ENCODE data around the gene RGS7BP.
"Not testable (repeated sequence)": the region's sequence is repeated elsewhere in the genome, so short reads cannot be mapped to it uniquely, and the experiment has no call there.

RGS7BP gene

GRCh38 chr5:64557911-64558310, 52.1 kb downstream of the RGS7BP start:
- in situ Hi-C loops (cut with HindIII; ENCODE audit: low sequenced_read_pairs): no loop called here

DNA sequence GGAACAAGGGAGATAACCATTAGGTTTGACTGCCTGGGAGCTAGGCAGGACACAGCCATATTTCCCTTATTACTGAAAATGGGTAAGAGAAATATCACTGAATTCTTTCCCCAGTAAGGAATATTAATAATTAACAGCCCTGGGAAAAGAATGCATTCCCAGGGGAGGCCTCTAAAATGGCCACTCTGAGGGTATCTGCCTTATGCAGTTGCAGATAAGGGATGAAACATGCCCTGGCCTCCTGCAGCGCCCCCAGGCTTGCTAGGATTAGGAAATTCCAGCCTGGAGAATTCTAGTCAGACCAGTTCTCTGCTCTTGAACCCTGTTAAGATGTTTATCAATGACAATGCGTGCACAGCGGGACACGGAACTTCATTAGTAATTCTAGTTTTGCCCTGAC, 52.8 kb downstream of the RGS7BP start:
- in situ Hi-C loops (cut with HindIII; ENCODE audit: low sequenced_read_pairs): not testable (repeated sequence)

- in situ Hi-C loops (cut with HindIII; ENCODE audit: low sequenced_read_pairs): no loop called here
These were observed 60.6 kb downstream of the RGS7BP start for GRCh38 chr5:64566310-64566916.

- in situ Hi-C loops (cut with HindIII; ENCODE audit: low sequenced_read_pairs): no loop called here
These were observed 64.0 kb downstream of the RGS7BP start for GRCh38 chr5:64569858-64570257.

DNA sequence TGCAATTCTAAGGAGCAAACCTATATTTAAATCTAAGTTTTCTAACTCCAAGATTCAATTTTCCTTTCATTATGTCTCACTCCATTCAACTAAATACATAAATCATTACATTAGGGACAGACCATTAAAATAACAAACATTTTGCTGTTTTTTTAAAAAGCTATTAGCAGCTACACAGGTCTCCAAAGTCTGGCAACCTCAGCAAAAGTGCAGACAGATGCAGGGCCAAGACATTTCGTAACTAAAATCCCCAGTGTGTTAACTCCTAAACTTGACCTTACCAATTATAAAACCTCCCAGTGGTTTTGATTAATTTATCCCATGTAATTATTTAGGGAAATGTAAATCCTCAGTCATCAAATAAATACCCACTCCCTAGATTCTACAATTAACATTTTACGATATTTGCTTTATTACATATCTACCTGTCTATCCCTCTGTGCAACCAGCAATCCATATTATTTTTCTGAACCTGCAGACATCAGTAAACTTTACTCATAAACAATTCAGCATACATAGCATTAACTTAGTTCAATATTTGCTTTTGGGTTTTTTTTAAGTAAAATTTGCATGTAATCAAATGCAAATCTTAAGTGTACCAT, 64.7 kb downstream of the RGS7BP start:
- in situ Hi-C loops (cut with HindIII; ENCODE audit: low sequenced_read_pairs): no loop called here

DNA sequence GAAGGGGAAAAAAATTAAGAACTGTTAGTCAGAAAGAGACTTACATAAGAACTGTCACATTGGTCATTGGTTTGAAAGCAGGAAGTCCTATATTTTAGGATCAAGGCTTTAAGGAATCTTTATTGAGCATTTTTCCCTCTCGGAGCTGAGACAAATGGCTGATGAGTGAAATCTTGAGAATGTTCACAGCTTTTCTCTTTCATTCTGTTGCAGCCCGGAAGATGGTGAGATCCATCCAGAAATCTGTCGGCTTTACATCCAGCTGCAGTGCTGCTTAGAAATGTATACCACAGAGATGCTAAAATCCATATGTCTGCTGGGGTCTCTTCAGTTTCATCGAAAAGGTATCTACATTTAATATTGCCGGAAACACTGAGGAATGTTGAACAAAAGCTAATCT, 69.7 kb downstream of the RGS7BP start:
- in situ Hi-C loops (cut with HindIII; ENCODE audit: low sequenced_read_pairs): no loop called here

DNA sequence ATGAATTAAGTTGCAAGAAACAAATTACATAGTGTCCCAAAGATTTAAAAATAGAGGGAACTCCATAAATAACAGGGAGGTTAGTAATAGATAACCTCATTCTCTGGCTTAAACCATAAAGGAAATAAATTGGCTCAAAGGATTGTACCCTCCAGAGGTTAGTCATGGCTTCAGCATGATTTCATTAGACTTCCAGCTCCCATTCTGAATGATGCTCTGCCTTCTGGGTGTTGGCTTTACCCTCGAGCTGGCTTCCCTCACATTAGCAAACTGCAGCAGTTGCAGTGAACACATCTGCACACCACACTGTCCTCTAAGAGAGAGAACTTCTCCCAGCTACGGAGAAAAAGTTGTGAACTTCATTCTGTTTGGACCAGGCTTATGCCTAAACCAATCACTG, 70.4 kb downstream of the RGS7BP start:
- in situ Hi-C loops (cut with HindIII; ENCODE audit: low sequenced_read_pairs): no loop called here

DNA sequence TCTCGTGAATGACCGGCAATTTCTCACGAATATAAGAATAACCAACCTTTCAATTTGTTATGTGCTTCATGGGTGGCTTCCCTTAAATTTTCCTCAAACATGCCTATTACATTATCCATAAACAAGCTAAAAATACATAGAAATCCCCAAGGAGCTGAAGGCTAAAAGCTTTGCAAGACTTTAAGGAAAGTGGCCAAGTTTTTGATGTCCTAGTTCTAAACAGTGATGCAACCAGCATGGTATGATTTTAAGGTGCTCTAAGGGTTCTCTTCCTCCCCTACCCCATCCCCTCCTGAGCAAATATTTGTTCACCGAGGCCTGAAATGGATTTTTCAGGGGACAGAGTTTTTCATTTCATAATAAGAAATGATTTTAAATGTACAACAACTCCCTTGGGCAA, 79.8 kb downstream of the RGS7BP start:
- in situ Hi-C loops (cut with HindIII; ENCODE audit: low sequenced_read_pairs): no loop called here

DNA sequence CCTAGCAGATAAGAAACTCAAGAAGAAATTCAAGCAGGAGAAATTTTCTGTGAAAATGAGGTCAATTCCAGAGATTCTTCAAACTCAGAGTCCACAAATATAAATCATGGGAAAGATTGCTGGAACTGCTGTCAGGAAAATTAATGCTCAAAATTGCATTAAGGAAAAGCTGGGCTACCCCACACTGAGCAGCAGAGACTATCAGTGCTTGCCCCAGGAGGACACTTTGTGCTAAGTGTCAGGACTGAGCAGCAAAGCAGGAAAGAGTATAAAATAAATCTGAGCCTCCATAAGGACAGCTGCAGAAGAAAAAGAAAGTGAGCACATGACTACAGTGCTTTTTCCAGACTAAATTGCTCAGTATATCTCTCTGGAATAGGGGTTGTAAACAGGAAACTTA, 81.6 kb downstream of the RGS7BP start:
- in situ Hi-C loops (cut with HindIII; ENCODE audit: low sequenced_read_pairs): no loop called here

GRCh38 chr5:64592730-64593341, 87.0 kb downstream of the RGS7BP start:
- in situ Hi-C loops (cut with HindIII; ENCODE audit: low sequenced_read_pairs): no loop called here

DNA sequence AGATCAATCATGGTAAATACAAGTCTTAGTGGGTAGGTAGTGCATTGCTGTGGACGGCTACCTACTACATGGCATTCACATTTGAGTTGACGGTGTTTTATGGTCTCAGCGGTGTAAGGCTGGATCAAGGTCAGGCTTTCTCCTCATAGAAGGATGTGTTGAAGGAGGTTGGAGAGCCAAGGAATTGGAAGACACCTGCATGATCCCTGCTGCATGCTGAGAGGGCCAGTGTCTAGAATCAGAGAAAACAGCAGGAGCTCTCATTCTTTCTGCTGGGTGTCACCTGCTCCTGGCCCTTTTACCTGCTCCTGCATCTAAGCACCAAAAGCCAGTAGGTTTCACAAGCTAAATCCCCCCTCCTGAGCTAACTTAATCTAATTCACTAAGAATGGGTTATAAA, 88.2 kb downstream of the RGS7BP start:
- in situ Hi-C loops (cut with HindIII; ENCODE audit: low sequenced_read_pairs): no loop called here

GRCh38 chr5:64594601-64595000, 88.8 kb downstream of the RGS7BP start:
- in situ Hi-C loops (cut with HindIII; ENCODE audit: low sequenced_read_pairs): no loop called here

- in situ Hi-C loops (cut with HindIII; ENCODE audit: low sequenced_read_pairs): no loop called here
These were observed 89.4 kb downstream of the RGS7BP start for GRCh38 chr5:64595031-64595855.

- in situ Hi-C loops (cut with HindIII; ENCODE audit: low sequenced_read_pairs): no loop called here
These were observed 93.4 kb downstream of the RGS7BP start for GRCh38 chr5:64599226-64599625.

DNA sequence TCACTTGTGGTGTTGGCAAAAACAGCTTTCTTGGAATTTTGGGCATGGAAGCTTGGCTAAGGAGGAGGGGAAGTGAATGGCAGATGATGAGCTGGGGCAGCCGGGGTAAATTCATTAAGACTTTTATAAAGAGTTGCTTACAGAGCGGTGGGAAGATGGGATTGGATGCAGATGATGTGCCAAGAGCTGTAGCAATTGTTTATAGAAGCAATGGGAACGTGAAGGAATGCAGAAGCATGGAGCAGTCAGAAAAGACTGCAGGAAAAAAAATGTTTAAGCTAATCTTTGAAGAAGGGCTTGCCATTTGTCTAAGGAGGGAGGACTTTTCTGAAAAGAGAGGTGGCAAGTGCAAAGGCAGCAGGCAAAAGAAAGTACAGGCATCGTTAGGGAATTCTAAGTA, 97.9 kb downstream of the RGS7BP start:
- in situ Hi-C loops (cut with HindIII; ENCODE audit: low sequenced_read_pairs): loop anchor here (25.0 kb wide), 1 partner anchor 366 kb away; no protein-coding TSS in a partner anchor

GRCh38 chr5:64606926-64607325, 101.1 kb downstream of the RGS7BP start:
- in situ Hi-C loops (cut with HindIII; ENCODE audit: low sequenced_read_pairs): loop anchor here (25.0 kb wide), 1 partner anchor 370 kb away; no protein-coding TSS in a partner anchor

- in situ Hi-C loops (cut with HindIII; ENCODE audit: low sequenced_read_pairs): loop anchor here (10.0 to 25.0 kb wide), 2 partner anchors 375 to 468 kb away; no protein-coding TSS in a partner anchor
These were observed 106.6 kb downstream of the RGS7BP start for GRCh38 chr5:64612344-64612961.

DNA sequence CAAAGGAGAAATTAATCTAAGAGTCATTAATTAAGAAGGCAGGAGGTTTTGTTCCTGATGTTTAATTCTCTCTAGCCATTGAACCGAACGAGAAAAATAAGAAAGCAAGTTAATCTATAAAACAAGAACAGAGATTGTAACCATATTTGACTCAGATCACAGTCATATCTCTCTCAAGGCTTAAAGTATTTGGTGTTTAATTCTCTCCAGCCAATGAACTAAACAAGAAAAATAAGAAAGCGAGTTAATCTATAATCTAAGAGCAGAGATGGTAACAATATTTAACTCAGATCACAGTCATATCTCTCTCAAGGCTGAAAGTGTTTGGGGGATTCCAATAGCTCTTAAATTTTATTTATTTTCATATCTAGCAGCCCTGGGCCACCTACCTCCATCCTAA, 110.1 kb downstream of the RGS7BP start:
- in situ Hi-C loops (cut with HindIII; ENCODE audit: low sequenced_read_pairs): loop anchor here (10.0 to 25.0 kb wide), 2 partner anchors 379 to 471 kb away; no protein-coding TSS in a partner anchor

GRCh38 chr5:64619609-64620008, 113.8 kb downstream of the RGS7BP start:
- in situ Hi-C loops (cut with HindIII; ENCODE audit: low sequenced_read_pairs): loop anchor here (10.0 to 25.0 kb wide), 2 partner anchors 382 to 475 kb away; no protein-coding TSS in a partner anchor

DNA sequence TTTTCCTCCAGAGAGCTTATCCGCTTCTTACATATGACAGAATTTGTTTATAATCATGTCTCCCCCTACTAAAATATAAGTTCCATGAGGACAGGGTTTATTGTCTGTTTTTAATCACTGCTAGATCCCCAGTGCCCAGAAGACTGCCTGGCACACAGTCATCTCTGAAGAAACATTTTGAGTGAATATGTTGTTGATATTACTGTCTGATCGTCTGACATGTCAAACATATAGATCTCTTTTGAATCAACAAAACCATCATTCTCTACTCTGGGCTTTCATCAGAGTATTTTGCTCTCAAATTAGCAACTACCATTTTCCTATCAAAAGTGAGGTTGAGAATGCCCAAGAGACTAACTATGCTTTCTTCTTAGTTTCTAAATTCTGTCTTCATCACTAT, 117.2 kb downstream of the RGS7BP start:
- in situ Hi-C loops (cut with HindIII; ENCODE audit: low sequenced_read_pairs): loop anchor here (25.0 kb wide), 1 partner anchor 386 kb away; no protein-coding TSS in a partner anchor

DNA sequence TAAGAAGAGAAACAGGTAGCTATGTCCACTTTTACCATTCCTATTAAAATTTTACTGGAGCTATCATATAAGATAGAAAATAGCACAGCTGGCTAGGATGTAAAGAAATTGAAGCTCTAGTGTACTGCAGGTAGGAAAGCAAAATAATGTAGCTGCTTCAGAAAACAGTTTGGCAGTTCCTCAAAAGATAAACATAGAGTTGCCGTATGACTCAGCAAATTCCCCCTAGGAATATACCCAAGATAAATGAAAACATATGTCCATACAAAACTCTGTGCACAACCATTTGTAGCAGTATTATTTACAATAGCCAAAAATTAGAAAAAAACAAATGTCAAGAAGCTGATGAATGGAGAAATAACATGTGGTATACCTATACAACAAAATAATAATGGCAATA, 119.9 kb downstream of the RGS7BP start:
- in situ Hi-C loops (cut with HindIII; ENCODE audit: low sequenced_read_pairs): no loop called here

Data from endothelial cell of hepatic sinusoid (primary cell).